A549 (cell line): ENCODE measurements around the gene MUC12. TPM values are rescaled to one million over a fixed set of nuclear protein-coding genes. Genes with fewer than 3 reads are reported as not detected.
A peak's percentile ranks its signal among the peaks of the same experiment; 100 is the strongest.
"Not testable (repeated sequence)": the region's sequence is repeated elsewhere in the genome, so short reads cannot be mapped to it uniquely, and the experiment has no call there.

ENCODE experiments used
- ATAC-seq, 2 experiments: fragments of 200-7000 bp in 1 of 2; fragments of >200 bp in 1 of 2; cut with Nextera tagmentation in 1 of 2; cut with Tn5 transposase in 1 of 2; 3 replicates each; pipeline versions ENCODE4 v1.8.0 to v1.9.1; 2018 to 2020; ENCODE audit warnings: mild to moderate bottlenecking in 1 of 2, moderate library complexity in 1 of 2
- CTCF ChIA-PET: fragments of 300-600 bp; sonication (Branson Sonifier 250); formaldehyde crosslinking; extraction: SDS; loops from one replicate; lab custom pipeline; 2021; ENCODE audit warnings: antibody characterized with exemption, inconsistent platforms; lab: Yijun Ruan, JAX
- POLR2A ChIA-PET: fragments of 350-600 bp; formaldehyde crosslinking; extraction: SDS; loops from one replicate; lab custom pipeline; 2021; ENCODE audit warnings: antibody characterized with exemption, inconsistent platforms; lab: Yijun Ruan, JAX
- DNase-seq, 2 experiments: peaks; one replicate each; pipeline versions ENCODE4 v3.0.0 to v3.0.0-alpha.2; 2011 to 2016; ENCODE audit warnings: low read depth in 1 of 2, low spot score in 1 of 2
- FAIRE-seq: peaks from 2 replicates; lab custom pipeline; 2011; peaks lifted over from hg19 to GRCh38; lab: Jason Lieb, UNC
- H3K27ac ChIP-seq, 2 experiments: fragments of >200 bp; sonication (Bioruptor Twin); formaldehyde crosslinking; 3 replicates each; pipeline ENCODE4 v1.5.1; 2016 to 2017
- H3K4me1 ChIP-seq: fragments of >200 bp; sonication (Bioruptor Twin); formaldehyde crosslinking; 3 replicates; pipeline ENCODE4 v1.6.1; 2016
- H3K4me2 ChIP-seq: fragments of >200 bp; sonication (Bioruptor Twin); formaldehyde crosslinking; 3 replicates; pipeline ENCODE4 v1.6.1; 2016
- H3K4me3 ChIP-seq: fragments of >200 bp; sonication (Bioruptor Twin); formaldehyde crosslinking; 3 replicates; pipeline ENCODE4 v1.5.1; 2016
- H3K9me3 ChIP-seq: fragments of >200 bp; sonication (Bioruptor Twin); formaldehyde crosslinking; 3 replicates; pipeline ENCODE4 v1.6.1; 2016
- ELK1 ChIP-seq: fragments of 150-350 bp; IDR thresholded peaks from 2 replicates; pipeline ENCODE4 v1.6.1; 2014; ENCODE audit warnings: low read depth, mild to moderate bottlenecking, low read length
- FOSB ChIP-seq: fragments of 250-450 bp; sonication (Bioruptor Pico); IDR thresholded peaks from 2 replicates; pipeline ENCODE4 v1.5.0; 2020; ENCODE audit warnings: mild to moderate bottlenecking, moderate library complexity
- FOSL2 ChIP-seq, 2 experiments: fragments of 450-650 bp in 1 of 2; fragments of >200 bp in 1 of 2; sonication (Bioruptor Twin) in 1 of 2; formaldehyde crosslinking; IDR thresholded peaks; 2 replicates each; pipeline versions ENCODE4 v1.5.0 to v1.6.1; 2016 to 2020; ENCODE audit warnings: mild to moderate bottlenecking in 1 of 2, moderate library complexity in 1 of 2
- HES2 ChIP-seq: fragments of >200 bp; sonication (Bioruptor Twin); formaldehyde crosslinking; IDR thresholded peaks from 2 replicates; pipeline ENCODE4 v1.6.1; 2016
- HOXA7 ChIP-seq: fragments of 250-450 bp; sonication (Bioruptor Pico); IDR thresholded peaks from 2 replicates; pipeline ENCODE4 v1.5.0; 2020; ENCODE audit warnings: mild to moderate bottlenecking, moderate library complexity
- JUN ChIP-seq, 2 experiments: fragments of >200 bp; sonication (Bioruptor Twin); formaldehyde crosslinking; IDR thresholded peaks; 2 replicates in 1 of 2; 3 replicates in 1 of 2; pipeline ENCODE4 v1.6.1; 2016 to 2017
- MAFK ChIP-seq: fragments of 450-650 bp; IDR thresholded peaks from 2 replicates; pipeline ENCODE4 v1.6.1; 2014; ENCODE audit not compliant: partially characterized antibody
- MAZ ChIP-seq: fragments of 150-350 bp; IDR thresholded peaks from 2 replicates; pipeline ENCODE4 v1.6.1; 2014; ENCODE audit warnings: antibody characterized with exemption, low read depth, low read length, borderline replicate concordance
- MYC ChIP-seq: IDR thresholded peaks from 2 replicates; pipeline ENCODE4 v1.6.1; 2012; ENCODE audit warnings: mild to moderate bottlenecking, inconsistent platforms, low read length, improper control_type of control experiment, borderline replicate concordance
- NFE2L2 ChIP-seq: fragments of 150-350 bp; conservative IDR thresholded peaks from 2 replicates; pipeline ENCODE4 v1.6.1; 2014; ENCODE audit warnings: low read length
- PHF8 ChIP-seq: fragments of 200-600 bp; sonication (generic); IDR thresholded peaks from 2 replicates; pipeline ENCODE4 v1.6.1; 2016; ENCODE audit warnings: low read depth, mild to moderate bottlenecking, antibody characterized with exemption, moderate library complexity, borderline replicate concordance
- REST ChIP-seq: fragments of 200-600 bp; sonication (generic); IDR thresholded peaks from 2 replicates; pipeline ENCODE4 v1.6.1; 2016; ENCODE audit warnings: antibody characterized with exemption, mild to moderate bottlenecking, moderate library complexity
- SMC3 ChIP-seq: fragments of >200 bp; sonication (Bioruptor Twin); formaldehyde crosslinking; IDR thresholded peaks from 3 replicates; pipeline ENCODE4 v1.6.1; 2018; ENCODE audit warnings: inconsistent platforms
- SREBF2 ChIP-seq: fragments of 450-650 bp; IDR thresholded peaks from 2 replicates; pipeline ENCODE4 v1.6.1; 2014; ENCODE audit warnings: mild to moderate bottlenecking, moderate library complexity
- TP53 ChIP-seq: fragments of 250-450 bp; sonication (Bioruptor Pico); IDR thresholded peaks from 2 replicates; pipeline ENCODE4 v1.5.0; 2021; ENCODE audit warnings: mild to moderate bottlenecking, moderate library complexity
- ZNF302 ChIP-seq: fragments of 250-450 bp; sonication (Bioruptor Pico); IDR thresholded peaks from 2 replicates; pipeline ENCODE4 v1.9.0; 2021; ENCODE audit warnings: inconsistent platforms, mild to moderate bottlenecking, moderate library complexity
- WGBS: methylation state at CpG from one replicate; pipeline ENCODE4 v1.1.6; 2017; ENCODE audit errors: missing lambda C conversion rate; 5-methylcytosine and 5-hydroxymethylcytosine counted together
- polyA plus RNA-seq, 4 experiments: library from polyadenylated mRNA; depleted of rRNA in 3 of 4; stranded (reverse); fragments of >200 nt; fragmentation: RNase III in 1 of 4; extraction: RNeasy Plus Mini Kit Qiagen cat#74134 plus additional on column Dnase treatment in 1 of 4; gene quantifications; 2 replicates in 3 of 4; 3 replicates in 1 of 4; pipeline ENCODE4 v1.2.3, GENCODE V29; 2011 to 2017

MUC12 gene
- polyA plus RNA-seq, 2 of the 4 experiments (the other 2 are of a cell fraction): 1.2 to 2.4 TPM

GRCh38 chr7:100985033-100985797, 15.8 kb downstream of the MUC12 start:
- Histone ChIP-seq H3K4me1 (peaks cover 29% of the 10 kb centered on the region), H3K27ac (peak overlapping the region; percentile 60 to 64; a peak in 4 of 6 replicates)
- CTCF ChIA-PET: interaction anchor here (2.9 kb wide), 1 partner anchor 74 kb away, joined by 12 read pairs; no protein-coding TSS in a partner anchor
- FAIRE-seq; H3K9me3 ChIP-seq; H3K4me3 ChIP-seq; H3K4me2 ChIP-seq; POLR2A ChIA-PET; ATAC-seq; TF ChIP-seq FOSL2 (IDR thresholded peaks at IDR 0.05): not testable (repeated sequence)
- DNase-seq: peak in 1 of 2 experiments; percentile 52
- TF ChIP-seq FOSL2 (CRISPR knock-in tag; IDR thresholded peaks at IDR 0.05): peak; percentile 33; the same call in 1 of the 2 replicates
- 50% methylated on average over 4 of the region's 4 CpGs for WGBS

GRCh38 chr7:100991631-100992030, 22.3 kb downstream of the MUC12 start:
- DNase-seq (no peak), ATAC-seq (no peak), FAIRE-seq (no peak)
- no peak for TF ChIP-seq SREBF2
- no peak for TF ChIP-seq REST
- no peak for TF ChIP-seq HOXA7
- no peak for TF ChIP-seq MYC
- no peak for TF ChIP-seq ELK1
- no peak for TF ChIP-seq PHF8
- no peak for TF ChIP-seq NFE2L2
- no peak for TF ChIP-seq MAZ
- no peak for TF ChIP-seq TP53 (CRISPR knock-in tag)
- no peak for TF ChIP-seq ZNF302 (CRISPR knock-in tag)
- no peak for TF ChIP-seq MAFK
- TF ChIP-seq SMC3: no peak
- TF ChIP-seq HES2: no peak
- TF ChIP-seq JUN (IDR thresholded peaks at IDR 0.05): no peak
- no peak for TF ChIP-seq FOSB (CRISPR knock-in tag)
- Histone ChIP-seq H3K4me1 (no peaks in the 10 kb centered on the region), H3K9me3 (no peaks in the 10 kb centered on the region), H3K27ac (no peak overlapping the region), H3K4me2 (no peak overlapping the region), H3K4me3 (no peak overlapping the region)
- CTCF ChIA-PET: interaction anchor here (0.8 to 3.8 kb wide), 4 partner anchors 10 to 103 kb away, joined by 3 to 10 read pairs (median 5); no protein-coding TSS in a partner anchor
- 71% methylated on average over 9 of the region's 9 CpGs for WGBS
- POLR2A ChIA-PET: no interaction called here

- FAIRE-seq, H3K27ac ChIP-seq, DNase-seq, H3K9me3 ChIP-seq, ATAC-seq, POLR2A ChIA-PET, H3K4me1 ChIP-seq, H3K4me2 ChIP-seq, H3K4me3 ChIP-seq: not testable (repeated sequence)
- WGBS: 79% methylated on average over 11 of the region's 12 CpGs
- CTCF ChIA-PET: interaction anchor here (1.4 to 3.8 kb wide), 3 partner anchors 10 to 66 kb away, joined by 3 to 10 read pairs (median 7); no protein-coding TSS in a partner anchor
These were observed 22.9 kb downstream of the MUC12 start for GRCh38 chr7:100992280-100992679.

- no CpG with 5 or more reads among the region's 9 CpGs for WGBS
- H3K4me1 ChIP-seq, ATAC-seq, H3K4me3 ChIP-seq, DNase-seq, FAIRE-seq, H3K27ac ChIP-seq, H3K4me2 ChIP-seq, POLR2A ChIA-PET, H3K9me3 ChIP-seq, CTCF ChIA-PET: not testable (repeated sequence)
These were observed 25.3 kb downstream of the MUC12 start for GRCh38 chr7:100994671-100995070.

GRCh38 chr7:100998530-100998929, 29.2 kb downstream of the MUC12 start:
- H3K9me3 ChIP-seq, H3K4me2 ChIP-seq, FAIRE-seq, POLR2A ChIA-PET, CTCF ChIA-PET, DNase-seq, H3K4me3 ChIP-seq, ATAC-seq, H3K4me1 ChIP-seq, H3K27ac ChIP-seq: not testable (repeated sequence)
- 48% methylated on average over 6 of the region's 10 CpGs for WGBS

- no CpG with 5 or more reads among the region's 9 CpGs for WGBS
- H3K4me3 ChIP-seq, H3K4me1 ChIP-seq, FAIRE-seq, H3K27ac ChIP-seq, H3K9me3 ChIP-seq, H3K4me2 ChIP-seq, CTCF ChIA-PET, POLR2A ChIA-PET, DNase-seq, ATAC-seq: not testable (repeated sequence)
These were observed 30.0 kb downstream of the MUC12 start for GRCh38 chr7:100999334-100999733.
